HG03521 (cell line): ENCODE data around the gene TTC27.
A peak's percentile ranks its signal among the peaks of the same experiment; 100 is the strongest.

Source experiments
- ATAC-seq: cut with Tn5 transposase; IDR thresholded peaks from one replicate; pipeline ENCODE4 v1.9.1; 2021; ENCODE audit warnings: mild to moderate bottlenecking, moderate library complexity; ENCODE audit not compliant: unreplicated experiment

The TTC27 gene

DNA sequence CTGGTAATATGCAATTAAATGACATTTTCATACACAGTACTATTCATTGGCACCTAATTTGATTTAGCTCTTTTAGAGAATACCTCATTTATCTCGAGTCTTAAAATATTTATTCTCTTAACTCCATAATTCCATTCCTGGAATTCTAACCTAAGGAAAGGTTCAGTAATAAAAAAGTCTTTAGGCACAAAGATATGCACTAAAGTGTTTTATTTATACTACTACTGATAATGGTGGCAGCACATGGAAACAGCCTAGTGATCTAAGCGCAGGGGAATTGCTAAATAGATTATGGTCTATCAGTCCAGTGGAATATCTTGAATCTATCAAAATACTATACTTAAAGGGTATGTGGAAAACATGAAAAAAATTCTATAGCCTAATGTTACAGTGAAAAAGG, 176.4 kb downstream of the TTC27 start:
- no peak for ATAC-seq

- no peak for ATAC-seq
These were observed 177.6 kb downstream of the TTC27 start for GRCh38 chr2:32805104-32806095.

DNA sequence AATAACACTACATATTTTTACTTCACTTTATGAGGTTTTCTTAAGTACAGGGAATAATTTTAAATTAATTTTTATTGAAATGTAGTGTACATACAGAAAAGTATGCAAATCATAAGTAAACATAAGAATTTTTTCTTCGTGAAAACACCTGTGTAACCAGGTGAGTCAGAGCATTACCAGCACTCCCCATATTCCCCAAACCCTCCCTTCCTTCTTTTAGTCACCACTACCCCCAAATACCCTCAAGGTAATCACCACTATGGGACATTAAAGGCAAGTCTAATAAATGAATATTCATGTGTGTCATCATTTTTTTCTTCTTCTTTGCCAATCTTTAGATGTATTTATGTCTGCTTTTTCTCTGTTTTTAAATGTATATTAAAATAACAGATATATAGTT, 179.0 kb downstream of the TTC27 start:
- no peak for ATAC-seq

GRCh38 chr2:32807662-32808061, 179.8 kb downstream of the TTC27 start:
- no peak for ATAC-seq

DNA sequence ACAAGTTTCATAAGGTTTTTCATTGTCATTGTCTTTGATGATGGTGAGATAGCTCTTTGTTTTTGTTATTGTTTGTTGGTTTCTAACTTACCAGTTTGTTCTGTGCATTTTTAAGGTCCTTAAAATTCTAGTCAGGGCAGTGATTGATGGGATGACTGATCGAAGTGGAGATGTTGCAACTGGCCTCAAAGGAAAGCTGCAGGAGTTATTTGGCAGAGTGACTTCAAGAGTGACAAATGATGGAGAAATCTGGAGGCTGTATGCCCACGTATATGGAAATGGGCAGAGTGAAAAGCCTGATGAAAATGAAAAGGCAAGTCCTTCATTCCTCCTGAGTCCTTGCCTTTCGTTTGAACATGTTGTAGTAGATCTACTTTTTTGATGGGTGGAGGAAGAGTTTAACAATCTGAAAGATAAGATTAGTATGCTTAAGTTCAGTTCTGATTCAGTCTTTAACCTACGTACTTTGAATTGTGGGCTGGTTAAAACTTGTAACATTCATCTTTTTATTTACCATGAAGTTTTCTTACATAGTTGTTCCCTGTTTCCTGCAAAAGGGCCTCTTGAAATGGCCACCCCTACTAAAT, 183.2 kb downstream of the TTC27 start:
- no peak for ATAC-seq

DNA sequence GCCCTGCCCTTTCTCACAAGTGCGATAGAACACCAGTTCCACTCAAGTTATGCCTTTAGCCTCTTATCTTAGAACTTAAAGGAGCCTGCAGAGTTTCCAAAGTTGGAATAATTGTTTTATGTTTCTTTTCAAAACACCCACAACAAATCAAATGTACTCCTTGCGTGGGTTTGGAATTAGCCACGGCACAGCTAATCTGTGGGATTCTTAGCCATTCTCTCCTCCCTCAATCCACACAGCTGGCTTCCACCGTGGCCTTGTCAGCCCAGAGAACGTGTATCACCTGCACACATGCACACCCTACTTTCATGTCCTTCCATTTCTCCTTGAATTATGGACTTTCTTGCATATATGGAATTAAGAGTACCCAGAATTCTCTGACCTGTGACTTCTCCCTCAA, 183.8 kb downstream of the TTC27 start:
- ATAC-seq = no peak

DNA sequence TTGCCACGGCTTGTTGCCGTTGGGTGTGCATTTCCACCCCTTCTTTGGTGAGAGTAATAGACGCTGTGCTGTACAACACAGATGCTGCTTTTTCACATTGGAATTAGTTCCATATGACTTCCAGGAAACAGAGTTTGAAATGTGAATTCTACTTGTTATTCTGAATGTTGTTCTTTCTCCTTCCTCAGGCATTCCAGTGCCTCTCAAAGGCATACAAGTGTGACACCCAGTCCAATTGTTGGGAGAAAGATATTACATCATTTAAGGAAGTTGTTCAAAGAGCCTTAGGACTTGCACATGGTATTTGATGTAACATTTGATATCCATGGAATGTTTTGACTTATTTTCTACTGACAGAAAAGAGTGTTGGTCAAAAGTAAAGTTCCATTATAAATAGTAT, 184.5 kb downstream of the TTC27 start:
- no peak for ATAC-seq

- ATAC-seq = no peak
These were observed 192.2 kb downstream of the TTC27 start for GRCh38 chr2:32820088-32820487.

- no peak for ATAC-seq
These were observed 192.9 kb downstream of the TTC27 start for GRCh38 chr2:32820701-32821100.

- no peak for ATAC-seq
These were observed 196.4 kb downstream of the TTC27 start for GRCh38 chr2:32824070-32824809.

GRCh38 chr2:32825291-32825712, 197.5 kb downstream of the TTC27 start:
- ATAC-seq = no peak

DNA sequence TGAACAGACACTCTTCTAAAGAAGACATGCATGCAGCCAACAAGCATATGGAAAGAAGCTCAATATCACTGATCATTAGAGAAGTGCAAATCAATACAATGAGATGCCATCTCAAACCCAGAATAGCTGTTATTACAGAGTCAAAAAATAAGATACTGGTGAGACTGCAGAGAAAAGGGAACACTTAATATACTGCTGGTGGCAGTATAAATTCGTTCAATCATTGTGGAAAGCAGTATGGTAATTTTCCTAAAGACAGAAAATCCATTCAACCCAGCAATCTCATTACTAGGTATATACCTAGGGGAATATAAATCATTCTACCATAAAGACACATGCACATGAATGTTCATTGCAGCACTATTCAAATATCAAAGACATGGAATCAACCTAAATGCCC, 202.3 kb downstream of the TTC27 start:
- no peak for ATAC-seq

DNA sequence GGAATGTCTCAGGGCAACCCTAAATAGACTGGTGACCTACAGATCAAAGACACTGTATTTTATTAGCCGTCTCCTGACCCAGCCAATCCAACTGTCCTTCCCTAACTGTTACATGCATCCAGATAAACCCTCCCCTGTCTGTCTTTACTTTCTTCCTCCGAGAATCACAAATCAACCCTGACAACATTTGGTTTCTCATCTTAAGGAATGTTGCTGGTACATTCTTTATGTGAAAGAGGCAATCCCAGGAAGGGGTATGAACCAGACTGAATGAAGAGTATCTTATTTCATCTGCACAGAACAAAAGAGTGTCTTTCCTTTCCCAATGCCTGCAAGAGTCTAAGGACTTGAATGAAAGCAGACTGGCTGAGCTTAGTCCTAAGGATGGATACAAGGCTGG, 205.0 kb downstream of the TTC27 start:
- no peak for ATAC-seq

GRCh38 chr2:32833709-32834108, 205.9 kb downstream of the TTC27 start:
- no peak for ATAC-seq

- peak; percentile 41 for ATAC-seq
These were observed 207.3 kb downstream of the TTC27 start for GRCh38 chr2:32835148-32835547.

GRCh38 chr2:32836933-32837332, 209.1 kb downstream of the TTC27 start:
- no peak for ATAC-seq

DNA sequence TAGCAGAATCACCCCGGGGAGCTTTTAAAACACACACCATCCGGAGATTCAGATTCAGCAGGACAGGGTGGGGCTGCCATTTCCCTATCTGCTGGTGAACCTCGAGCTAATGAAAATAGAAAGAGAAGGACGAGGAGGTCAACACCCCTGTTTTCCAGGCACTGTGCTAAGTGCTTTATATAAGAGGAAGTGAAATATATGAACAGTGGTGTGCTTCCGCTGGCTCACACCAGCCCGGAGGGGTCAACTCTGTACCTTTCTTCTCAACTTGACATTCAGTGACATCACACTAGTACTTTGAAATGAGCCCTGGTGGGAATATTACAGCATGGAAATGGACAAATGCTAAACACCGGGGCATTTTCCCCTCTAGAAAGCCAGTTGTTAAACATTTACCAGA, 210.6 kb downstream of the TTC27 start:
- no peak for ATAC-seq

- no peak for ATAC-seq
These were observed 211.1 kb downstream of the TTC27 start for GRCh38 chr2:32838949-32839348.

DNA sequence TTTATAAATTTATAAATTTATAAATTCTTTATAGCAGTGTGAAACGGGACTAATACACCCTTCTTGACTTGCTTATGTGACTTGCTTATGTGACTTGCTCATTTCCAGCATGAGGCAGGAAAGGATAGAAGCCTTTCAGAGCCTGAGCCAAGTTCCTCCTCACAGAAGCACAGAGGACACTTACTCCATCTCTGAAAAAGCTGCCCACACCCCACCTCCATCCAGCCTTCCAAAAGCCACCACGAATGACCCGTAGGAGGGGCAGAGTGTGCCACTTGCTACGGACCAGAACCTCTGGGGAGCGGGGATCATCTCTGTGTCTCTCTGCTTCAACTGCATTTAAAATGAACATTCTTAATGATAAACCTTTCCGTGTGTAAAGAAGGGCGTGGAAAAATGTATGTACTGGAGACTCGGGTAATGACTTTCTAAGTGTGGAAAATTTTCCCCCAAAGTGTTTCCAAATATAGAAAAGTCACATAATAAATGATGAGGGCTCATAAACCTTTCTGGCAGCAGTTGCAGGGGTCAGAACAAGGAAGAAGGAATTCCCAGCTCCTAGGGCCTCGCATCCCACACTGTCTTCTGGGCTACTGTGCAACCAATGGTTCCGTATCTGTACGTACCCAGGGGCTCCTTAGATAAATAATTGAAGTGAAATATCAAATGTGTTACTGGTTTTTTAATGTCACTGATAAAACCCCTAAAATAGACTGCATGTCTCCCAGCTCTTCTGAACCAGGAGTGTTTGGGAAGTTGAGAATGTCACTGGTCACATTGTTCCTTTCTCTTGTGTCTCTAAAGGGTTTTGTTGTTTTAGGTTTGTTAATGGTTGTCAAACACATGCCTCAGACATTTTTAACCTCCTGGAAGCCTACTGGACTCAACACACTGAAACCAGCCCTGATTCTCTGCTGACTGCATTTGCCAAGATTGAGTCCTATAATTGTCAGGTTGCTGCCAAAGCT, 214.4 kb downstream of the TTC27 start:
- ATAC-seq = no peak

- no peak for ATAC-seq
These were observed 215.8 kb downstream of the TTC27 start for GRCh38 chr2:32843699-32844098.
